GM18868 (cell line): ENCODE measurements around the gene EIF4A2.
"Not testable (repeated sequence)": the region's sequence is repeated elsewhere in the genome, so short reads cannot be mapped to it uniquely, and the experiment has no call there.

Experiments
- ATAC-seq: cut with Tn5 transposase; IDR thresholded peaks from one replicate; pipeline ENCODE4 v1.9.1; 2021; ENCODE audit warnings: mild to moderate bottlenecking, moderate library complexity; ENCODE audit not compliant: unreplicated experiment

Gene EIF4A2

GRCh38 chr3:186818516-186818915, 35.1 kb downstream of the EIF4A2 start:
- no peak for ATAC-seq

- no peak for ATAC-seq
Measured at GRCh38 chr3:186818956-186819355, 35.6 kb downstream of the EIF4A2 start.

- ATAC-seq = no peak
Measured at GRCh38 chr3:186821429-186822387, 38.3 kb downstream of the EIF4A2 start.

- ATAC-seq = not testable (repeated sequence)
Measured at GRCh38 chr3:186822388-186822759, 39.0 kb downstream of the EIF4A2 start.

- no peak for ATAC-seq
Measured at GRCh38 chr3:186823386-186823785, 40.0 kb downstream of the EIF4A2 start.

- no peak for ATAC-seq
Measured at GRCh38 chr3:186824430-186825139, 41.2 kb downstream of the EIF4A2 start.

GRCh38 chr3:186825294-186825821, 42.0 kb downstream of the EIF4A2 start:
- ATAC-seq = no peak

- ATAC-seq = no peak
Measured at GRCh38 chr3:186825872-186826409, 42.6 kb downstream of the EIF4A2 start.

GRCh38 chr3:186826410-186826975, 43.1 kb downstream of the EIF4A2 start:
- ATAC-seq = no peak

GRCh38 chr3:186826976-186827857, 43.8 kb downstream of the EIF4A2 start:
- peak; percentile 83 for ATAC-seq

- ATAC-seq = no peak
Measured at GRCh38 chr3:186828340-186828739, 45.0 kb downstream of the EIF4A2 start.

- ATAC-seq = no peak
Measured at GRCh38 chr3:186831798-186832197, 48.4 kb downstream of the EIF4A2 start.

GRCh38 chr3:186832276-186832675, 48.9 kb downstream of the EIF4A2 start:
- ATAC-seq = no peak
